T-helper 1 cell (primary cell): ENCODE results near the gene OR1F1.
"Not testable (repeated sequence)": the region's sequence is repeated elsewhere in the genome, so short reads cannot be mapped to it uniquely, and the experiment has no call there.

ENCODE experiments used
- DNase-seq, 5 donors: peaks; one replicate each; pipeline ENCODE4 v3.0.0-alpha.2; 2012 to 2020

Gene OR1F1

DNA sequence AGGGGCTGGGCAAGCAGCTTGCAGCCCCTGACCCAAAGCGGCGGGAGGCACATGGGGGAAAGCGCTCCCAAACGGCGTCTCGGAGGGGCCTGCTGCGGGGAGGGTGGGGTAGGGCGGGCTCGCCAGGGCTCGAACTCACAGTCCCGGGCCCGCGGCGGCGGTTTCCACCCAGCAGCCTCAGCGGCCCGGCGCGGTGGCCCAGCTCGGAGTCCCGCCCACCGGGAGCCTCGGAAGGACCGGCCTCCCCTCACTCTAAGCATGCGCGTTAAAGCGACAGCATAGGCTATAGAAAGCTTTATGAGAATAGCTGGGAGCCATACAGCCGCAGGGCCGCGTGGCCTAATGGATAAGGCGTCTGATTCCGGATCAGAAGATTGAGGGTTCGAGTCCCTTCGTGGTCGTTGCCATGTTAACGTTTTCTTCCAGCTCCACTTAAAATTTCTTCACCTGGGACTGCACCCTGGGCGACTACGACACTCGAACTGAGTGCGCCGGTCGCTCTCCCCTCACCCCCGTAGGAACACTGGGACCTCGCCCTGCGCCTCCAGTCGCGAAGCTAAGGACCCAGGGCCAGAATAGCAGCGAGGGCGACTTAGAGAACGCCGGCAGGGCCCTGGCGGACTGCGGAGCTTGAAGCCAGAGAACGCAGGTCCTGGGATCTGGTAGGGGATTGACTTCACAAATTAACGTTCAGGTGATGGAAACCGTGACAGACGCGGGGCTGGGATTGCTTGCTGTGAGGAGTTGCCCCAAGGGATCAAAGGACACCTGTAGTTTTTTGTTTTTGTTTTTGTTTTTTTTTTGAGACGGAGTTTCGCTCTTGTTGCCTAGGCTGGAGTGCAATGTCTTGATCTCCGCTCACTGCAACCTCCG lies 37.4 kb upstream of the OR1F1 start:
- DNase-seq = peak; percentile 89 to 96 (median 94)

DNA sequence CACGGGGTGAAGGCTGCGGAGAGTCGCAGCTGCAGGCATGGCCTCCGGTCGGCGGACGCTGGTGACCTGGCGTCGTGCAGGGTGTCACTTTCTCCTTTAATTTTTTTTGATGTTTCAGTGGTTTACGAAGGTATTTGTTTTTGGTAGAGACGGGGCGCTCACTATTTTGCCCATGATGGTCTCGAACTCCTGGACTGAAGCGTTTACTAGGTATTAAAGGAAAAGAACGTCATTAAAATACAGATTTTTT lies 36.1 kb upstream of the OR1F1 start:
- no peak for DNase-seq

DNA sequence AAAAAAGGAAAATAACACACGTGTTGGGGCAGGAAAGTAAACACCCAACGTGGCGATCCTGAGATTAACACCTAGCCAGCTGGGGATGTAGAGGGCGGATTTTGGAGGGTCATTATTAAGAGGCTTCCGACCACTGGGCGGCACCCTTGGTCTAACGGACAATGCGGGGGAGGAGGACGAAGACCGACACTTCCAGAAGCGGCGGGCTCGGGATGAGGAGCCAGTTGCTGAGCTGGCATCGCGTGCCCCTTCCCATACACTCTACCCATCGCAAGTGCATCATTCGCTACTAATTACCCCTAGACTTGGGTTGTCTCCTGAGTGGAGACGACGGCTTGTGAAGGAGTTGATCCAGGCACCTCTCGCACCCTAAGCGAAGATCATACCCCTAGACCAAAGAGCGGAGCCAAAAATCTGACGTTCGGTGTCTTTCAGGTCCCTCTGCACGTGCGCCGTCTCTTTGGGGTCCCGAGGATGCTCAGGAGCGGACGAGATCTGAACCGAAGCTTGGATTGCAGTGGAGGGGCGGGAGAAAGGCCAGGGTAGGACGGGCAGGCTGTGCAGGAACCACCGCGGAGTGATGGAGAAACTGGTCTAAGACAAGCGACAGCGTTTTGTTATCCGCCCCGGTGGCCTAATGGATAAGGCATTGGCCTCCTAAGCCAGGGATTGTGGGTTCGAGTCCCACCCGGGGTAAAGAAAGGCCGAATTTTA lies 35.6 kb upstream of the OR1F1 start:
- DNase-seq = peak in 4 of 5 donors; percentile 25 to 84 (median 54)

DNA sequence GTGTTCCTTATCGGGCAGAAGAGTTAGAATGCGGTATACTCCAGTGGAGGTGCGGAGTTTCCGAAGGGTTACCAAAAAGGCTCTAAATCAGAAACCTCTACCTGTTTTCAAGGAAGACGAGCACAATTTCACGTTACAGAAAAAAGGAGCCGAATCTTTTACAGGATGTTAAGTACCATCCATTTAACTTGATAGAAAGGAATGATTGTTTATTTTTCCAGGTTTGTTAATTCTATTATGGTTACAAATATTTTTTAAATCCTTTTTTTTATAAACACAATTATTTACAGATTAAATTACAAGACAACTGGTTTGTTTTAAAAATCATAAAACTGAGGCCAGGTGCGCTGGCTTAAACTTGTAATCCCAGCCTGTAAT lies 35.0 kb upstream of the OR1F1 start:
- no peak for DNase-seq

DNA sequence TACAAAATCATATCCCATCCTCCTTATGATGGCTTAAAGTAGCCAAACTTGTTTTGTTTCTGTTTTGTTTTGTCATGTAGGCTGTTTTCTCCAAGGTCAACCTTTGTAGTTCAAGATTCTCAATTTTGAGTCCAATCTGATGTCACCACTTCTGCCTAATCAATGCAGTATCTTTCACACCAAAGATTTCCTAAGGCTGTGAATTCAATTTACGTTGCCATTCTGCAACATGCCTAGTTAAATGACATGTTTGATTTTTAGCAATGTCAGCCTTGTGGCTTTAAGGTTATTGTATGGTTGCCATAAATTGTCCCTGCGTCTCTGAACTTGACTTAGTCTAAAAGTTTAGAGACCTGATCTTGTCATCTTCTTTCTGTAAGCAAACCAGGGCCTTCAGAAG lies 32.8 kb upstream of the OR1F1 start:
- no peak for DNase-seq

DNA sequence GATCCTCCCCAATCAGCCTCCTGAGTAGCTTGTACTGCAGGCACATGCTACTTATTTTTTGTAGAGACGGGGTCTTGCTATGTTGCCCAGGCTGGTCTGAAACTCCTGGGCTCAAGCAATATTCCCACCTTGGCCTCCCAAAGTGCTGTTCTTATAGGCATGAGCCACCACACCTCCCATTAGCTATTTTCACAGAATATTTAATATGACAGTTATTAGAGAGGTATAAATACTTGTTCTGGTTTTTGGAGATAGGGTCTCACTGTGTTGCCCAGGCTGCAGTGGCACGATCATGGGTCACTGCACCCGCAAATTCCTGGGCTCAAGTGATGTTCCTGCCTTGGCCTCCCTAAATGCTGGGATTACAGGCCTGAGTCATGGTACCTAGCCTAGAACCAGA lies 32.0 kb upstream of the OR1F1 start:
- no peak for DNase-seq

DNA sequence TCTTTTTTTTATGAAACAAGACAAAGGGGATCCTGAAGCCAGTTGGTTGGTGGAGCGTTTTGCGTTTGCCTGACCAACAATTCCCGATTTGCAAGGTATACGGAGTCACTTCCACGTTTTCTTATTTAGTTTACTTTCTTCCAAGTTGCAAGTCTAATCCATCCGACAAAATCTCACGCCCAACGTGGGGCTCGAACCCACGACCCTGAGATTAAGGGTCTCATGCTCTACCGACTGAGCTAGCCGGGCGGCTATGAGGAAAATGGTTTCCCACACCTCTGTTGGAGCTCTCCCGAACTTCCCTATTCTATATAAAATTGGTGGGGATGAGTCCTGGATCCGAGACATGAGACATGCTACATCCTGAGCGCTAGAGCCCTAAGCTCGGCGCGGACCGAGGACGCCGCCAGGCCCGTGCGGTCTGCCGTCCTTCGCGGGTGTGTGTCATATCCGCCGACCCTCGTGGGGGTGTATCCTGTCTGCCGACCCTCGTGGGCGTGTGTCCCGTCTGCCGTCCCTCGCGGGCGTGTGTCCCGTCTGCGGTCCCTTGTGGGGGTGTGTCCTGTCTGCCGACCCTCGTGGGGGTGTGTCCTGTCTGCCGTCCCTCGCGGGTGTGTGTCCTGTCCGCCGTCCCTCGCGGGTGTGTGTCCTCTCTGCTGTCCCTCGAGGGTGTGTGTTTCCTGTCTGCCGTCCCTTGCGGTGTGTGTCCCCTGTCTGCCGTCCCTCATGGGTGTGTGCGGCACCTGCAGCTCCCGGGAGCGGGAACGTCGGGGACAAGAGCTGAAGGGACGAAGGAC lies 30.6 kb upstream of the OR1F1 start:
- DNase-seq = peak in 4 of 5 donors; percentile 47 to 66 (median 58)

DNA sequence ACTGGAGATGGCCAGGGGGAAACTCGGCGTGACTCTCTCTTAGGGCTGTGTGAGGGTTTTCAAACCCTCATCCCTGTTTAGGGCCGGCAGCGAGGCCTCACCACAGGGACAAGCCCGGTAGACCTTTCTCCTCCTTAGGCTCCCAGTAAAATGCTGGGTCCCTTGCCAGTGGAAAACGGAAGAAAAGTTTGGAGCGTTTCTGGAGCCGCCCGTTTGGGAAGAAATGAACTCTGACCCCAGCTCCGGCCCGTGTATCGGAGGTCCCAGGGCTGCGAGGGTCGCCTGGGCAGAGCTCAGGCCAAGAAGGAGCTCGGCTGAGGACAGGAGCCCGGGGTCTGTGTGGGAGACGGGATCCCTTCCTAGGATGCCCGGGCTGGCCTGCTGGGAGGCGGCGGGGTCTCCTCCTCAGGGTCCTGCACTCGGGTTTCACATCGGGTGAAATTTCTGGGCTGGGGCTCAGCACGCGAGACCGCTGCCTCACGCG lies 29.9 kb upstream of the OR1F1 start:
- DNase-seq = no peak

DNA sequence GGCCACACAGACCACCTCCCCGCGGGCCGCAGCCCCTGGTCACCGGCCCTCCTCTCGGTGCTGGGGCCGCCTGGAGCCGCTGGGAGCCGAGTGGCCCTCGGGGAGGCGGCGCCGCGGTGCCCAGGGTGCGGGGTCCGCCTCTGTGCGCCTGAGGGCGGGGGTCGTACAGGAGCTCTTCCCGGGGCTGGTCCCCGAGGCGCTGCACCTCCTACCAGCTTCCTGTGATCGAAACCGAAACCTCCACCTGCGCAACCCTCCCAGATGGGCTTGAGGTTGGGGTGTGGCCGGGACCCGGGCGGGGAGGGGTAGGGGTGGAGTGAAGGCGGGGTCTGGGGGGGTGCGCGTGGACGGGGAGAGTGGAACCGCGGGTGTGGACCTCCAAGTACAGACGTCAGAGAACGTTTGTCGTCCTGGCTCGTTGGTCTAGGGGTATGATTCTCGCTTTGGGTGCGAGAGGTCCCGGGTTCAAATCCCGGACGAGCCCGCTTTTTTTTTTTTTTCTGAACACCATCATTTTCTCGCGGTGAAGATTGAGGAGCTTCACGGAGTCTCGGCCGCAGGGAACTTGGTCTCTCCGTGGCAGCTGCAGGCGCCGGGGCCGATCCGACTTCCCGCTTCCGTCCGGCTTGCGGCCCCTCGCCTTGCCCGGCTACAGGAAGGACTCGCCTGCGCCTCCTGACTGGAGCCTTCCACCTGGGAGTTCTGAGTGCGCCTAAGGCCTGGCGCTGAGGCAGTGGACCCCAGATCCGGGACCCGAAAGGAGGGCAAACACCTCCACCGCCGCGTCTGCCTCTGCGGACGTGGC lies 29.3 kb upstream of the OR1F1 start:
- DNase-seq = peak; percentile 87 to 94 (median 94)

DNA sequence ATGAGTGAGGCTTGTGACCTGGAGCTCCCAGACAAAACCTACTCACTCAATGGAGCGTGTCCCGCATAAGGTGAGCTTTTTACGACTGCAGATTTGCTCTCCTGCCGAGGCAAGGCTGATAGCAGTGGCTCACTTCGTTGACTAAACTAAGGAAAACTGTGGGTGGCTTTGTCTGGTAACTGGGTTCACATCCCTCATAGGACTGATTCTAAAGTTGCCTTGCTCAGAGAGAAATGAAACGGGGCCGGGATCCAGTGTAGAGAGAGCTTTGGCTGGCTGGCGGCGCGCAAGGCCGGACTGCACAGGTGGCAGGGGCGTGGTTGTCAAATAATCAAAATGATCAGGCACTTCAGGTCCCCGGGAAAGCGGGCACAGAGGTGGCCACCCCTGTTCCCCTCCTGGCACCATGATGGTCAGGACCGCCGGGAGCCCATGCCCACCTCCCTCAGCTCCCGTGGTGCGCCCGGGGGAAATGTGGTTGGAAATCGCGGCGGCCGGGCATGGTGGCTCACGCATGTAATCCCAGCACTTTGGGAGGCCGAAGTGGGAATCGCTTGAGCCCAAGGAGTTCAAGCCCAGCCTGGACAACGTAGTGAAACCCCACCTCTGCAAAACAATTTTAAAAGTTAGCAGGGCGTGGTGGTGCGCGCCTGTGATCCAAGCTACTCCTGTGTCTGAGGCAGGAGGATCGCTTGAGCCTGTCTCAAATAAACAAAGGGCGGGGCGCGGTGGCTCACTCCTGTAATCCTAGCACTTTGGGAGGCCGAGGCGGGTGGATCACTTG lies 26.6 kb upstream of the OR1F1 start:
- DNase-seq = no peak

DNA sequence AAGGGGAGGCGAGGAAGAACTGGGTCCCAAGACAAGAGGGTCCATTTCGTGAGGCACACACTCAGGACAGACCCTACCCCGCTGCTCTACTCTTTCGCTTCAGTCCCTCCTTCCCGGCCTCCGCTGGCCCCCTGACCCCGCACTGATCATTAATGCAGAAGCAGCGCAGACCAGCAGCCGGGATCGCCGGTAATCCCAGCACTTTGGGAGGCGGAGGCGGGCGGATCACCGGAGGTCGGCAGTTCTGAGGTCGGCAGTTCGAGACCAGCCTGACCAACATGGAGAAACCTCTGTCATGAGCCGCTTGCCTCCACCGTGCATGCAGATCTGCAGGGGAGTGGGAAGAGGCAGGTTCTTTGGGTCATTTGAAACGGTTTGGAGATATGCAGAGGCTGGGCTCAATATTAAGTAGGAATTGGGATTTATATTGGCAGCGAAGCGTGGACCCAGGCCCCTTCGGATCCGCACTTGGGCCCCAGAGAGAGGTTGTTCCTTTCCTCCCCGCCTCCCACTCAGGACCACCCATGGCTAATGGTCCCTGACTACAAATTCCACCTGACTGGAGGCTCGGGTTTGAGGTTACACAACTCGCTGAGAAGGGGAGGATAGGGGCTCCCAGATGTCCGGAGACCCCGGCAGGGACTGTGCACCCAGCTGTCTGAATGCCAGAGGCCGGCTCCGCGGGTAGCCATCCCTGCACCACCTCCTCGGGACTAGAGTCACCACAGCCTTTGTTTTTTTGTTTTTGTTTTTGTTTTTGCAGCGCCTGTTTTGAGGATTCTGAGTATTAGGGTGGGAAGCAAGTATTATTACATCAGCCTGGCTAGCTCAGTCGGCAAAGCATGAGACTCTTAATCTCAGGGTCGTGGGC lies 23.6 kb upstream of the OR1F1 start:
- no peak for DNase-seq

DNA sequence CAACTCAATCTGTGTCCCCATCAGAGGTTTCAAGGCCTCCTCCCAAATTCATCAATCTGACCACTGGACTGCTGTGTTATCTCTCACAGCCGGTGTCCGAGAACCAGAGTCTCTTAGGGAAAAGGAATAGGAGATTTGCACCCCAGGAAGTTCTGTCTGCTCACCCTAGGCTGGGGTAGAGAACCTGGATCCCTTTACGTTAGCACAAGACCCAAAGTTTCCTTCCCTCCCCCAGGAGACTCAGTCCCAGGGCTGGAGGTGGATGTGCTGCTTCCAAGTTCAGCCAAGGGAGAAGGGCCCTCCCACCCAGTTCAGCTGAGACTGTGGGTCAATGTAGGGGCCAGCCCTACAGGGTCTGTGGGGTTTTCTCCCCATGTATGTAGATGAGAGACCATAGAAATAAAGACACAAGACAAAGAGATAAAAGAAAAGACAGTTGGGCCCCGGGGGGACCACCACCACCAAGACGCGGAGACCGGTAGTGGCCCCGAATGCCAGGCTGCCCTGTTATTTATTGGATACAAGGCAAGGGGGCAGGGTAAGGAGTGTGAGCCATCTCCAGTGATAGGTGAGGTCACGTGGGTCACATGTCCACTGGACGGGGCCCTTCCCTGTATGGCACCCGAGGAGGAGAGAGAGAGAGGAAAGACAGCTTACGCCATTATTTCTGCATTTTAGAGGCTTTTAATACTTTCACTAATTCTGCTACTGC lies 22.7 kb upstream of the OR1F1 start:
- no peak for DNase-seq

DNA sequence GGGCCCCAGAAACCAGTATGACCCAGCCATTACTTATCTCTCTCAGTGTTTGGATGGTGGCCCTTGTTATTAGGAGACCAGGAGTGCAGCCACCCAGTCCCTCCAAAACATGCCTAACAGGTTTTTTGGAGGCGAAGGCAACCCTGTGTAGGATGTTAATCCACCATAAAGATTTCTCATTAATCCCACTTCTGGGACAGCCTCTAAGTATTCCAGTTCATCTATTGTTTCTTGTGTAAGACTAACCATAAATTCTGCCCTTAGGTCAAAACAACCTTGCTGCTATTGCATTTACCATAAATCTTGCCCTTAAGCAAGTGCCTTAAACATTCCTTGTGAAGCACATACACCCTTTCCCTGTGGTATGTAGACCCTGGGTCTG lies 21.5 kb upstream of the OR1F1 start:
- no peak for DNase-seq

DNA sequence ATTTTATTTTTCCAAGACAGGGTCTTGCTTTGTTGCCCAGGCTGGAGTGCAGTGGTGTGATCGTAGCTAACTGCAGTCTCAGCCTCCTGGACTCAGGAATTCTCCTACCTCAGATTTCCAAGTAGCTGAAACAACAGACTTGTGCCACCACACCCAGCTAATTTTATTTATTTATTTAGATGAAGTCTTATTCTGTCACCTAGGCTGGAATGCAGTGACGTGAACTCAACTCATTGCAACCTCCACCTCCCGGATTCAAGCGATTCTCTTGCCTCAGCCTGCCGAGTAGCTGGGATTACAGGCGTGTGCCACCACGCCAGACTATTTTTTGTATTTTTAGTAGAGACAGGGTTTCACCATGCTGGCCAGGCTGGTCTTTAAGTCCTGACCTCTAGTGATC lies 19.3 kb upstream of the OR1F1 start:
- not testable (repeated sequence) for DNase-seq

DNA sequence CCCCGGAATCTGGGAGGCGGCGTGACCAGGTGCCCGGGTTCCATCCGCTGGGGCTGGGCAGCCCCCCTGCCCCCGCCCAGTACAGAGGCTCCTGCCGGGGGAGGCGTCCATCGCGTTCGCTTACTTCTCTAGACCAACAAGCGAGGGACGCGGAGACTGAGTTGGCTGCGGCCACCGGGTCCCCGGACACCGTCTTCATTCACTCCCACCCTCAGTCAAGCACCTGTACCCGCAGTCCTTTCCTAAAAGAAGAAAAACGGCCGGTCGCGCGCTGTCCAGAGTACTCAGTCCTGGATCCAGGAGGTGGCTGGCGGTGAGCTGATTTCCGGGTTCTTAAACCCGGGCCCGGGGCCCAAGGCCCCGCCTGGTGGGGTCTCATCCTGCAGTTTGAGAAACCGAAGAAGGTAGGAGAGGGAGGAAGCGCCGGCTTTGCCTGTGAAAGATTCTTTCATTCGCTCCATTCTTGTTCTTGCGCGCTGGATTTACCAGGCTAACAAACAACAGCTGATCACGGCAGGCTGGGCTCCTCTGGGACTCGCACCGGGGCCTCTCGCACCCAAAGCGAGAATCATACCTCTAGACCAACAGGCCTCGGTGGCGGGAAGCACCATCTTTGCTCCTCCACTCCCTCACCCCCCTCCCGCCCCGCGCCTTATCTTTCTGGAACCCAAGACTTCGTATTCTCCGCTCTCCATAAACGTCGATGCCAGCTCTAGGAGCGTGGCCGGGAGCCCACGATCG lies 17.4 kb upstream of the OR1F1 start:
- peak in 1 of 5 donors; percentile 28 for DNase-seq

DNA sequence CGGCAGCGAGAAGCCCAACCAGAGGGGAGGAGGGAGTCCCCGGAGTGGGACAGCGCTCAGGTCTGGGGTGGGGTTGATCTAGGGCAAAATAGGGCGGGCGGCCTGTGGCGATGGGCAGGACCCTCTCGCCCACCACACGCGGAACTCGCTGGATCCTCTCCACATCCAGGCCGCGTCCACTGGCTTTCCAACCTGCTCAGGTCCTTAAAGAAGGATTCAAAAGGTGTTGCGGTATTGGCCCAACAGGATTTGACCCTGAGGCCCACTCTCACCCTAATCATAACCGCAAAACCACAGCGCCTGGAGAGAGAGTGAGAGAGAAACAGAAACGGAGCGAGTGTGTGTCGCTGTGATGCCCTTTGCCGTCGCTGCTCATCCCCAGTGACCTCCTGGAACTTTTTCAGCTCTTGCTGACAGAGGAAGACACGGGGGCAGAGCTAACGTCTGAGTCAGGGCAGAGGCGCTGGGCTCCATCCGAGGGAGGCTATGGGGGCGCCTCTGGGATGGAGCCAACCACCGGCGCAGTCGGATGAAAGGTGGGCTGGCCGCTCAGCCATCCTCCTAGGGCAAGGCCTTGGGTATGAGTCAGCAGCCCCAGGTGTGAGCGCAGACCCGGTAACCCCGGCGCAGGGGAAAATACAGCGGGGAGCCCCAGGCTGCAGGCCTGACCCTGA lies 16.7 kb upstream of the OR1F1 start:
- DNase-seq = peak in 2 of 5 donors; percentile 45 to 49

DNA sequence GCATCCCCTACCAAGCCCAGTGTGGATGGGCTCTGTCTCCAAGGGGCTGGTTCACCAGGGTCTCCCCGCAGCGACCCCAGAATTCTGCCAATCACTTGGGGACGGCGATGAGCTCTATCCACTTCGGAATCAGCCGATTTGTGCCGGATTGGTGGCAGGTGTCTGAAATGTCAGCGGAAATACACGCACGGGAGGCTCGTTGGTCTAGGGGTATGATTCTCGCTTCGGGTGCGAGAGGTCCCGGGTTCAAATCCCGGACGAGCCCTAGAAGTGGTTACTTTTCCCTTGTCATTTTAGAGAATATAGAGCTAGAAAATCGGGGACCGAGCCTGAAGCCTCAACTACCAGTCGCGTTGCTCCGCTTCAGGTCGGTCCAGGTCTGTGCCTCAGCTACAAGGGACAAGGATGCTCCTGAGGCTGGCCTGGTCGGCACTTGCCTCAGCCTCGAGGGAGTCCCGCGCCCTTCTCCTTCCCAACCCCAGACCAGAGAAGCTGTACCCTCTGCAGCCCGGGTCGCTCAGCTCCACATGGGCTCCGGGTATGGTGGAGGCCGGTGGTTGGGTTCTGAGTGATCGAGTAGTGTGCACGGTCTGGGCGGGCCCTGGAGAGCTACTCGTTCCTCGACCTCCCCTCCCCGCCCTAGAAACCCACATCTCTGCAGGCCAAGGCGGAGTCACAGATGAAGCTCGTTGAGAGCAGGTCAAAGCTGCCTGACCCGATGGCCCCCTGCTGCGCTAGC lies 16.0 kb upstream of the OR1F1 start:
- peak in 1 of 5 donors; percentile 53 for DNase-seq
